IPS DF 6.9 (cell line): ENCODE results near the gene TNS4.

Source experiments
- DNase-seq: peaks from one replicate; pipeline ENCODE4 v3.0.0-alpha.2; 2013; ENCODE audit warnings: low read depth, low spot score
- H3K27ac ChIP-seq: one replicate; pipeline ENCODE4 v1.5.1; 2013; ENCODE audit warnings: low read length, control low read depth
- H3K27me3 ChIP-seq: 2 replicates; pipeline ENCODE4 v1.6.1; 2013; ENCODE audit warnings: mild to moderate bottlenecking, low read length; ENCODE audit not compliant: control insufficient read depth, insufficient read depth
- H3K36me3 ChIP-seq: 2 replicates; pipeline ENCODE4 v1.6.1; 2013; ENCODE audit warnings: low read length; ENCODE audit not compliant: control insufficient read depth, insufficient read depth
- H3K4me1 ChIP-seq: 2 replicates; pipeline ENCODE4 v1.6.1; 2013; ENCODE audit warnings: low read length; ENCODE audit not compliant: control insufficient read depth, insufficient read depth
- H3K4me3 ChIP-seq: 2 replicates; pipeline ENCODE4 v1.5.1; 2013; ENCODE audit warnings: mild to moderate bottlenecking, low read length
- H3K9me3 ChIP-seq: 2 replicates; pipeline ENCODE4 v1.6.1; 2013; ENCODE audit warnings: low read length, inconsistent platforms; ENCODE audit not compliant: control insufficient read depth, insufficient read depth
- WGBS: extraction: QIAGEN DNeasy Blood & Tissue Kit; methylation state at CpG from one replicate; pipeline ENCODE4 v1.1.7; 2013; ENCODE audit warnings: mixed read lengths, missing lambda C conversion rate; ENCODE audit not compliant: insufficient read length, insufficient coverage; 5-methylcytosine and 5-hydroxymethylcytosine counted together

Gene TNS4

DNA sequence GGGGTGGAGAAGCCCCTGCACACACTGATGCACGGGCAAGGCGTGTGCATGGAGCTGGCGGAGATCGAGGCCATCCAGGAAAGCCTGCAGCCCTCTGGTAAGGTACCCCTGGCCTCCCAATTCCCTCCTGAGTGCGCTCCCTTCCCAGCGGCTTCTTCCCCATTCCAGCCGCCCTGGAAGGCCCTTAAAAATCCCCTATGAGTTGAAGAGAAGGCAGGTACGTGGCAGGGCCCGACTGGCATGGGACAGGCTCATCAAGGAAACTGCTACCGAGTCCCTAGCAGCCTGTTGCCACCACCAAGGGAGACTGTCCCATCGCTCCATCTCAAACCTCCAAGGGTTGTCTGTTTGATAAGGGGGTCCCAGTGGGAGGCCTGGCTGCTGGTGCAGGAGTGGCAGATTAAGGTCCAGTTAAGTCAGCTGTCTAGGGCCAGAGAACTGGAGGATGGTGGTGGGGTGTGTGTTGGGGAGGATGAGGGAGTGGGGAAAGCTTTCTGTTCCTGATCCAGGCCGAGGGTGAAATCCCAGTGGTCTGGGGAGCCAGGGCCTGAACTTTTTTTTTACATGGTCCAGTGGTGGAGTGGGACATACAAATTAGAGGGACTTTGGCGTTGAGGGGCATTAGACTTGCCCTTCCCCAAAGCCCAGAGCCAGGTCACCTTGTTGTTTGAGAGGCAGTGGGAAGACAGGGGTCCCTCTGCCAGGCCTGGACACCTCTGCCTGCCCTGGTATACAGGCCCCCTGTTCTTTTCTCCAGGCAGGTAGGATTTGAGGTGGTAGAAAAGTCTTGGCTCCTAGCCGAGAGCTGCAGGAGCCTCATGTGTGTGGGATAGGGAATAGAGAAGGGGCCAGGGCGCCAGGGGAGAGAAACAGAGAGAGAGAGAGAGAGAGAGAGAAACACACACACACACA lies 57.2 kb downstream of the TNS4 start:
- WGBS: no CpG with 5 or more reads among the region's 15 CpGs

DNA sequence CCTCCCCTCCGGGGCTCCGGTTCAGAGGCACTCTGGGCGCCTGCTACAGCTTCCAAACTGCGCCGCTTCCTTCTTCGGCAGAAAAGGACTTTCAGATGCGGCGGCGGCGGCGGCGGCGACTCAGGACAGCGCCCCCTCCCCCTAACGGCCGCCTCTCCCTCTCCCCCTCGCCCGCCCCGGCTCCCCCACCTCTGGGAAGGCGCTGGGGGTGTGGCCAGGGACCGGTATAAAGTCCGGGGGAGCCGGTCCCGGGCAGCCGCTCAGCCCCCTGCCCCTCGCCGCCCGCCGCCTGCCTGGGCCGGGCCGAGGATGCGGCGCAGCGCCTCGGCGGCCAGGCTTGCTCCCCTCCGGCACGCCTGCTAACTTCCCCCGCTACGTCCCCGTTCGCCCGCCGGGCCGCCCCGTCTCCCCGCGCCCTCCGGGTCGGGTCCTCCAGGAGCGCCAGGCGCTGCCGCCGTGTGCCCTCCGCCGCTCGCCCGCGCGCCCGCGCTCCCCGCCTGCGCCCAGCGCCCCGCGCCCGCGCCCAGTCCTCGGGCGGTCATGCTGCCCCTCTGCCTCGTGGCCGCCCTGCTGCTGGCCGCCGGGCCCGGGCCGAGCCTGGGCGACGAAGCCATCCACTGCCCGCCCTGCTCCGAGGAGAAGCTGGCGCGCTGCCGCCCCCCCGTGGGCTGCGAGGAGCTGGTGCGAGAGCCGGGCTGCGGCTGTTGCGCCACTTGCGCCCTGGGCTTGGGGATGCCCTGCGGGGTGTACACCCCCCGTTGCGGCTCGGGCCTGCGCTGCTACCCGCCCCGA lies 58.0 kb downstream of the TNS4 start, which contains the start of gene IGFBP4:
Gene IGFBP4, plus strand, starts transcription at position 255 of the 792 bp plus-strand sequence. Its CDS starts 286 bp downstream, at position 541.
- no peak for DNase-seq
- Histone ChIP-seq H3K27ac (no peak within 1 kb of the TSS), H3K27me3 (no peaks in the 10 kb centered on the region), H3K9me3 (no peaks in the 10 kb centered on the region), H3K4me1 (peaks cover 6% of the 10 kb centered on the region), H3K36me3 (no peaks in the 10 kb centered on the region), H3K4me3 (peak within 1 kb of the TSS; percentile 38; the same call in 1 of the 2 replicates)
- WGBS: no CpG with 5 or more reads among the region's 98 CpGs

More for the DNA sequence above, 57.2 kb downstream of the TNS4 start:
- Histone ChIP-seq H3K36me3 (no peaks in the 10 kb centered on the region), H3K4me1 (peaks cover 6% of the 10 kb centered on the region), H3K27me3 (no peaks in the 10 kb centered on the region), H3K4me3 (peak overlapping the region; percentile 38; the same call in 1 of the 2 replicates), H3K9me3 (no peaks in the 10 kb centered on the region), H3K27ac (no peak overlapping the region)
- no peak for DNase-seq

DNA sequence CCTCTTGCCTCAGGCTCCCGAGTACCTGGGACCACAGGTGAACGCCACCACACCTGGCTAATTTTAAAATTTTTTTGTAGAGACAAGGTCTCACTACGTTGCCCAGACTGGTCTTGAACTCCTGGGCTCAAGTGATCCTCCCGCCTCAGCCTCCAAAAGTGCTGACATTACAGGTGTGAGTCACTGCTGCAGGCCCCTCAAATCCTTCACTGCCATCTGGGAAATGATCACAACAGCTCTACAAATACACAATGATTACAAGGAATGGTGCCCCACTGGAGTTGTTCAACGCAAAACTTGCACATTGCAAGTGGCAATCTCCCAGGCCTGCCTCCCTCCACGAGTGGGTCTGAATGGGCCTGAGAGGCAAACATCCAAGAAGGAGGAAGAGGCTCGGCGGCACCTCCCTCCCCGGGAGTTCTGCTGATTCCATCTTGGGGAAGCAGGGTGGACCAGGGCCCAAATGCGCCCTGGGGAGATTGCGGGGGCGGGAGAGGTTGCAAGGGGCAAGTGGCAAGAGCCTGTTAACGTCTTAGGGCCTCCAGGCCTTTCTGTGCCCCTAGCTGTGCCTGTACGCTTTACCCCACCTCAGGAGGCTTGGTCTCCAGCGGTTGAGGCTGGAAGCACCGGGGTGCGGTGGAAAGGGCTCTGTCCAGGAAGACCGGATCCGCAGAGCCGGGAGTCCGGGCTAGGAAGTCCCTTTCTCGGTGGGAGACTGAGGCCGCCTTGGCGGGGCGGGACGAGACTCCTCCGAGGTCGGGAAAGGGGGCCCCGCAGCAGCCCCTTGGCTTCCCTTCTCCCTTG lies 58.8 kb downstream of the TNS4 start:
- peaks cover 6% of the 10 kb centered on the region for H3K4me1 ChIP-seq
- no peaks in the 10 kb centered on the region for H3K9me3 ChIP-seq
- no peak for DNase-seq
- no peak overlapping the region for H3K27ac ChIP-seq
- no CpG with 5 or more reads among the region's 29 CpGs for WGBS
- no peaks in the 10 kb centered on the region for H3K27me3 ChIP-seq
- peak overlapping the region; percentile 38; the same call in 1 of the 2 replicates for H3K4me3 ChIP-seq
- H3K36me3 ChIP-seq: no peaks in the 10 kb centered on the region

DNA sequence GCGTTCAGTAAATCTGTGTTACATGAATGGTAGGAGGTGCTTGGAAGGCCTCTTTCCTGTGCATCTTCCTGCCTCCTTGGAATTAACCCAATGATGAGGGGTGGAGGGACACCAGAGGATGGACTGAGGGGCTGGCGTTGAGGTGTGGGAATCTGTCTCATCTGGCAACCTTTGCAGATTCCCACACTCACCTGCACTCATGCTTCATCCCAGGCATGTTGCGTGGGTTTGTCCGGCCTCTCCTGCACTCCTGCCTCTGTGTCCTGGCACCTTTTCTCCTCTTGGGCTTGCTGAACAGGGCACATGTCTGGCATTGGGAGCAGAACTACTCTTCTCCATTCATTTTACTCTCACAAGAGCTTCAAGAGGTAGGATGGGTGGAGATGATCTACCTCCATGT lies 61.3 kb downstream of the TNS4 start:
- H3K4me1 ChIP-seq: peaks cover 6% of the 10 kb centered on the region
- no peaks in the 10 kb centered on the region for H3K27me3 ChIP-seq
- H3K4me3 ChIP-seq: no peak overlapping the region
- H3K27ac ChIP-seq: no peak overlapping the region
- no peaks in the 10 kb centered on the region for H3K9me3 ChIP-seq
- DNase-seq: no peak
- H3K36me3 ChIP-seq: no peaks in the 10 kb centered on the region
- WGBS: no CpG with 5 or more reads among the region's 4 CpGs

DNA sequence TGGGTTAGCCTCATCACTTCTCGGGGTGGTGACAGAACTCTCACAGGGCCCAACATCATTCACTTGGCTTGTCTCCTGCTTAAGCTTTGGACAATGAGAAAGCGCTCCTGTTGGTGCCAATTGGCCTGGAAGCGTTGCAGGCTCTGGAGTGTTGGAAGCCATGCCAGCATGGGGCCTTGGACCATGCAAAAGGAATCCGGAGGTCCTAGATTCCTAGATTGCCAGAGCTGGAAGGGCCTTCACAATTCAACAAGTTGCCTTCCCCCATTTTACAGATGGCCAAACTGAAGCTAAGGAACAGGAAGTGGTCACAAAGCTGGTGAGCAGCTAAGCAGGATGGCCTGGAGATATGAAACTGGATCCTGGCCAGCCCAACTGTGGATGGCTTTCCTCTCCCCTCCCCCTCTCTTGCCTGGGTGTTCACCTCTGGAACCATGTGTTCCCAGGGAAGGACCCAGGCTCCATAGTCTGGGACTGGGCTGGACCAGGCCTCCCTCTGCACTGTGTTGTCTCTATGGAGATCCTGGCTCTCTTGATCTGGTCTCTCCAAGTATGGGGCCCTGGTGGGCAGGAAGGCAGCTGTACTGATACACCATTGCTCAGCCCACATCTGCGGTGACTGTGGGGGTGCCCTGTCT lies 64.2 kb downstream of the TNS4 start:
- H3K4me1 ChIP-seq: peaks cover 1% of the 10 kb centered on the region; the same call in 1 of the 2 replicates
- no peak for DNase-seq
- WGBS: no CpG with 5 or more reads among the region's 5 CpGs

DNA sequence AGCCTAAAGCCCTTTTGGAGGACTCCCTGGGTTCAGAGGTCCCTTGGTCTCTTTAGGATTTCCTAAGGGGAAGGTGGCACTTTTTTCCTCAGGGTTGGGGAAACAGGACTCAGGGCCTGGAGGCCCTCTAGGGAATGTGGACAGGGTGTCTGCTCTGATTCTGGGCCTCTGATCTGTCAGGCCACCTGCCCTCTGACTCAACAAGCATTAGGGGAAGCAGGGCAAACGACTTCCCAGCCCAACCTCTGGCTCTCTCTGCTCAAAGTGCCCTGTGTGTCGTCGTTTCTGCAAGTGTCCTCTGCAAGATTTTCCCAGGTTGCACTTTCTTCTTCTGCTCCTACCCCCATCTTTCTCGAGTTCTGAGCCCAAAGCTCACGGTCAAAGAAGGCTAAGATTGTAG lies 64.8 kb downstream of the TNS4 start:
- DNase-seq: no peak
- no CpG with 5 or more reads among the region's 5 CpGs for WGBS
- Histone ChIP-seq H3K36me3 (no peaks in the 10 kb centered on the region), H3K27me3 (no peaks in the 10 kb centered on the region), H3K4me1 (peaks cover 1% of the 10 kb centered on the region; the same call in 1 of the 2 replicates), H3K9me3 (no peaks in the 10 kb centered on the region), H3K4me3 (no peak overlapping the region), H3K27ac (no peak overlapping the region)

More for the DNA sequence above, 64.2 kb downstream of the TNS4 start:
- Histone ChIP-seq H3K27ac (no peak overlapping the region), H3K36me3 (no peaks in the 10 kb centered on the region), H3K27me3 (no peaks in the 10 kb centered on the region), H3K4me3 (no peak overlapping the region), H3K9me3 (no peaks in the 10 kb centered on the region)

DNA sequence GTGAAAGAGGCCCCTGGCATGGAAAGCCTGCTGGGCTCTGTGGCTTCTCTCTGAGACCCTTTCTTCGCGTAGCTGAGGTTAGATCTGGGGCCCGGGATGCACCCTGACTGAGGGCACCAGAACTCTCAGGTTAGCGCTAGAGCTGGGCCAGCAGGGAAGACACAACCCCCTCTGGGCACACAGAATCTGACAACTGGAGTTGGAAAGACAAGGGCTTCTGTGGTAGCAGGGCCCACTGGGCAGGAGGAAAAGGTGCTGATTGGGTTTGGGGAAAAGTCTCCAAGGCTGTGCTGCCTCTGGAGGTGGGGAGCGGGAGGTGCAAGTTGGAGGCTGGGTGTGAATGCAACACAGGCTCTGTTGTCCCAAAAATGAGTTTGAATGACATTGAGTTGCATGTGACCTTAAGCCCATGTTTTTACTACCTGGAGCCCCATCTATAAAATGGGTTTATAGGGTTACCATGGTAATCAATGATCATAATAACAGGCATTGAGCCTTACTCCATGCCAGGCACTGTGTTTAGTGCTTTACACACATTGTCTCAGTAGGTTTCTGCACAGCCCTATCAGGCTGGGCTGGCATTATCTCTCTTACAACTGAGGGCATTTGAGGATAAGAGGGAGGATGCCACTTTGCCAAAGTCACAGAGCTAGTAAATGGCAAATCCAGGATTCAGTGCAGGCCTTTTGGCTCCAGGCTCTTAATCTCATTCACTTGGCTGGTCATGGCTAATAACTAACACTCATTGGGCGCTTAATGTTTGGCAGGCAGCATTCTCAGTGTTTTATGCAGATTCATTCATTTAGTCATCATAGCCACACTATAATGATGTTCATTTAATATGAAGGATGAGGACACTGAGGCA lies 67.6 kb downstream of the TNS4 start:
- Histone ChIP-seq H3K27ac (no peak overlapping the region), H3K27me3 (no peaks in the 10 kb centered on the region), H3K9me3 (no peaks in the 10 kb centered on the region), H3K4me3 (no peak overlapping the region), H3K4me1 (peaks cover 1% of the 10 kb centered on the region; the same call in 1 of the 2 replicates), H3K36me3 (no peaks in the 10 kb centered on the region)
- no CpG with 5 or more reads among the region's 6 CpGs for WGBS
- no peak for DNase-seq

DNA sequence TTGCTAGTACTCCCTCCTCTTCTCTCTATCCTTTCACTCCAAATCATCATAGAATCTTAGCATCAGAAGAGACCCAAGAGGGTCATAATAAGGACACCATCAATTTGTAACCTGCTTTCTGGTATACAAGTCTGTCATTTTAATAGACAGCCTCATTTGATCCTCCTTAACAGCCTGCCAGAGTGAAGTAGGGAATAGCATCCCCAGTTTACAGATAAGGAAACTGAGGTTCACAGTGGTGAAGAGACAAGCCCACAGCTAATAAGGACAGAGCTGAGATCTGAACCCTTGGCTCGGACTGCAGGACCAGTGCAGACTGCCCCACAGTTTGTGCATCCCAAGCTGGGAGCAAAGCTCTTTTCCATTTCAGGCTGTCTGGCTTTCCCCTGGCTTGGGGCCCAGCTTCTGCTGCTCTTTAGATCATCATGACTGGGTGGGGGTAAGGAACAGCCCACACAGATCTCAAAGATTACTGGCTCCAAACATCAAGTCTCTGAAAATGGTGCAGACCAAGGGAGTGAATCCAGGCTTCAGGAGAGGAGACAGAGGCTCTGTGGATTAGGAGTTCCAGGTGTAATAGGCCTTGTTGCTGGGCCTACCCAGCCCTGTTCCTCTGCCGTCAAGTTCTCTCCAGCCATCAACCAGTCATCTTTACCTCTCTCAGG lies 68.4 kb downstream of the TNS4 start:
- no peak overlapping the region for H3K27ac ChIP-seq
- peaks cover 1% of the 10 kb centered on the region; the same call in 1 of the 2 replicates for H3K4me1 ChIP-seq
- H3K4me3 ChIP-seq: no peak overlapping the region
- no peaks in the 10 kb centered on the region for H3K36me3 ChIP-seq
- no CpG with 5 or more reads among the region's 2 CpGs for WGBS
- no peak for DNase-seq
- H3K9me3 ChIP-seq: no peaks in the 10 kb centered on the region
- H3K27me3 ChIP-seq: no peaks in the 10 kb centered on the region

DNA sequence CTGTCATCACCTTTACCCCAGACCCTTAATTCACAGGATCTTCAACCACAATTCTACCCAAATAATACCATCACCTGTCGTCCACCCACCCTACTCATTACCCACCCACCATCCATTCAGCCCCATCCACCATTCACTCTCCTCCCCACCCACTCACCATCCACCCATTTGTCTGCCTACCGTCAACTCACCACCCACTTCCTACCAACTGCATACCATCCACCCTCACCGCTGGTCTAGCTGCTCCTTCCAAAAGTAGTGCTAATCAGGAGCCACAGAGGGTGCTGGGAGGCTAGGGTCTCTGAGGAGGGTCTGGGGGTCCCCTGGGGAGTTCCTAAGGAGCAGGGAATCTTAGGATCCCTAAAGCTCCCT lies 70.2 kb downstream of the TNS4 start:
- 100% methylated on average over 1 of the region's 3 CpGs for WGBS

More for the DNA sequence above, 70.2 kb downstream of the TNS4 start:
- no peaks in the 10 kb centered on the region for H3K9me3 ChIP-seq
- no peaks in the 10 kb centered on the region for H3K36me3 ChIP-seq
- H3K4me3 ChIP-seq: no peak overlapping the region
- no peak for DNase-seq
- H3K27me3 ChIP-seq: no peaks in the 10 kb centered on the region
- no peak overlapping the region for H3K27ac ChIP-seq
- peaks cover 1% of the 10 kb centered on the region; the same call in 1 of the 2 replicates for H3K4me1 ChIP-seq
